ENCODE results near the gene HIRA. TPM values are rescaled to one million over a fixed set of nuclear protein-coding genes. Genes with fewer than 3 reads are reported as not detected.
A peak's percentile ranks its signal among the peaks of the same experiment; 100 is the strongest.

Gene HIRA
- total and polyA plus RNA-seq, 9 of the 15 experiments (the other 6 are each of a cell fraction or from before 2014, with no cell fraction given): 0.96 to 132 (median 58.4) TPM

- TF ChIP-seq E2F5 (CRISPR knock-in tag; IDR thresholded peaks at IDR 0.05) (no peak), PBX2 (CRISPR knock-in tag; IDR thresholded peaks at IDR 0.05; ENCODE audit: low read depth) (0 out of 2 replicates have a peak, but pooled peaks have one; percentile 21), PBX2 (tag; conservative IDR thresholded peaks at IDR 0.05; ENCODE audit: low read depth) (no peak), ZNF311 (CRISPR knock-in tag; IDR thresholded peaks at IDR 0.05) (no peak), ZNF740 (CRISPR knock-in tag; IDR thresholded peaks at IDR 0.05) (no peak), ZNF740 (tag; IDR thresholded peaks at IDR 0.05) (no peak), MED1 (CRISPR knock-in tag; IDR thresholded peaks at IDR 0.05; ENCODE audit: borderline replicate concordance) (no peak), HNRNPUL1 (IDR thresholded peaks at IDR 0.05; ENCODE audit: low read length) (no peak), CHD1 (IDR thresholded peaks at IDR 0.05; ENCODE audit: low read length) (peak; percentile 22), WHSC1 (IDR thresholded peaks at IDR 0.05; ENCODE audit: low read length) (peak; percentile 61), POLR2G (IDR thresholded peaks at IDR 0.05; ENCODE audit: low read depth, low read length) (peak; percentile 55)
Measured at GRCh38 chr22:19442166-19442565, 10.6 kb upstream of the HIRA start (continued).
